OCI-M1 (cell line): ENCODE data around the gene ARMC9.
"Not testable (repeated sequence)": the region's sequence is repeated elsewhere in the genome, so short reads cannot be mapped to it uniquely, and the experiment has no call there.

Experiments
- DNase-seq: peaks from one replicate; lab custom pipeline; 2025; lab: John Stamatoyannopoulos, UW

Gene ARMC9

GRCh38 chr2:231362555-231363184 is 164.2 kb downstream of the ARMC9 start:
- no peak for DNase-seq

GRCh38 chr2:231364061-231364460 is 165.6 kb downstream of the ARMC9 start:
- no peak for DNase-seq

- no peak for DNase-seq
Observed at GRCh38 chr2:231364961-231365810, 166.8 kb downstream of the ARMC9 start.

GRCh38 chr2:231367178-231367577 is 168.7 kb downstream of the ARMC9 start:
- DNase-seq: no peak

DNA sequence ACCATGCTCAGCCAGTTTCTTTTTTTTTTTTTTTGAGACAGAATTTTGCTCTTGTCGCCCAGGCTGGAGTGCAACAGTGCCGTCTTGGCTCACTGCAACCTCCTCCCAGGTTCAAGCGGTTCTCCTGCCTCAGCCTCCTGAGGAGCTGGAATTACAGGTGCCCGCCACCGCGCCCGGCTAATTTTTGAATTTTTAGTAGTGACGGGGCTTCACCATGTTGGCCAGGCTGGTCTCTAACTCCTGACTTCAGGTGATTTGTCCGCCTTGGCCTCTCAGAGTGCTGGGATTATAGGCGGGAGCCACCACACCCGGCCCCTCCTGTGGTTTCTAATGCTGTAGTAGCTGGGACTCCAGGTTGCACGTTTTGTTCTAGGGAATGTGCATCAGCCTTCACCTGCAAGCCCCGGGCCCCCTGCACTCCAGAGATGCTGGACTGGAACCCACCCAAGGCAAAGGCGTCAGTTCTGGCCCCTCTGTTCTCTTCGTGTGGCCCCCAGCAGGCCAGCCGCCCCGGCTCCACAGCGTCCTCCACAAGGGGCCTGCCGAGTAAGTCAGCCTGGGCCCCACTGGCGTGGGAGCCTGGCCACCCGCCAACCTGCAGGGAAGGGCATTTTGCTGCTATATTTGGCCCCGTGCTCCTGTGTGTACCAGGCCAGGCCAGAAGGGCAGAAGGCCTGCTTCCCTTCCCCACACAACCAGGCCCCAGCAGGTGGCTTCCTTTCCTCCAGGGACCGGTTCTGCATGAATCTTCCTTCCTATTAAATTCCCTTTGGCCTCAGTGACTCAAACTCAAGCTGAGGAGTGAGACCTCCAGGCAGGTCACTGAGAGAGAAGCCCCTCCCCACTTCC is 171.4 kb downstream of the ARMC9 start:
- no peak for DNase-seq

DNA sequence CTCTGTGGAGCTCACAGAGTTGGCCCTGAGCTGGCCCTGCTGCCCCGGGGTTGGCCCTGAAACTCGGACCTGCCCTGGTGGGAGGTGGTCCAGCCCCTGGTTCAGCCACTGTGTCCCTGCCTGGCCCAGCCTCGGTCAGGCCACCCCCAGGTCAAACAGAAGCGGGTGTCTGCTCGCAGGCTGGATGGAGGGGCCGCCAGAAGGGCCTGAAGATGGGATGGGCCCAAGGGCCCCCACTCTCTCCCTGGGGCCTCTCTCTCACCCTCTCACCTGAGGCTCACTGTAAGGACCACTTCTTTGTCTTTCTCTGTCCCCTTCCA is 172.0 kb downstream of the ARMC9 start:
- no peak for DNase-seq

DNA sequence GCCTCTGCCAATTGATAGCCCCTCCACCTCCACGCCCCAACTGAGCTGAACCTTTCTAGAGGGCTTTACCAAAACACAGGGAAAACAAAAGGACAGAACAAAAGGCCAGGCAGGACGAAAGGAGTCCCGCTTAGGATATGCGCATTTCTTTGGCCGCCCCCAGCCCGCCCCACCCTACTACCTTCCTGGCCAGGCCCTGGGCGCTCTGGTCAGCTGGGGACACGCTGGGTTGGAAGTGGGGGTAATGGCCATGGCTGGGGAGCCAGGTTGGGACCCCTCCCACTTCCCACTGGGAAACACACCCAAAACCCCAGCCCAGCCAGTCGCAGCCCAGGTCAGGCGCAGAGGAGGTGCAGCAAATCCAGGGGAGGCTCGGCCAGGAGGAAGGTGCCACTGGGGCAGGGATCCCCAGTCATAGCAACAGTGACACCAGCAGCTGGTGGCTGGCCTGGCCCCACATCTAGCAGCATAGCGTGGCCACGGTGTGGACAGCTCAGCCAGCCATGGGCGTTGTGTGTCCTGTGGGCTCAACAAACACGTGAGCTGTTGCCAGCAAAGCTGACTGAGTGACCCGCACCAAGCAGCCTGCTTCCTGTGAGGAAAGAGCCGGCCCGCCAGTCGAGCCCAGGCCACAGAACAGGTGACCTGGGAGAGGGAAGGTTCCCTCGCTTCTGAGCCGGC is 172.5 kb downstream of the ARMC9 start:
- DNase-seq: no peak

DNA sequence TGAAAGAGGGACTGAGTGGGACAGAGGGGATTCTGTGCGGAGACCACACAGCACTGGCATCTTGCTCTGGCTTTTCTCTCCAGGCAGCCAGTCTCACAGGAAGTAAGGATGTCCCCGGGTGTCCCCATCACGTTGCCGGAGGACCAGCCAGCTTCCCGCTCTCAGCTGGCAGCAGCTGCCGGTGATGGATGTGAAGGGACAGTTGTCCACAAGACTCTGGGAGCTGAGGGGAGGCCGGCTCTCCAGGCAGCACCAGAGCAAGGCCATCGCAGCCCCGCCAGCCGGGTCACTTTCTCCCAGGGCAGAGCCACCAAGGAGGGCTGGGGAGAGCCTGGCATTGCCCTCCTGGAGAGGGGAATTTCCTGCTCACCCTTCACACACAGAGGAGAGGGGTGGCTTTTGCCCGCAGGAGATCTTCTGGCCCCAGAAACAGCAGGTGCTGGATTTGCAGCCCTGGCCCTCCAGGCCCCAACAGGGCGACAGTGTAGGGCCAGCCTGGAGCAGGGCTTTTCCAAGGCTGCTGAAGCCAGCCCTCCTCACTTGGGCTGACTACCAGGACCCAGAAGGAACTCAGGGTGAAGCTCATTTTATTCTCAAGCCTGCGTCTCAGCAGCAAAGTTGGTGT is 173.1 kb downstream of the ARMC9 start:
- no peak for DNase-seq

GRCh38 chr2:231372326-231372725 is 173.9 kb downstream of the ARMC9 start:
- no peak for DNase-seq

DNA sequence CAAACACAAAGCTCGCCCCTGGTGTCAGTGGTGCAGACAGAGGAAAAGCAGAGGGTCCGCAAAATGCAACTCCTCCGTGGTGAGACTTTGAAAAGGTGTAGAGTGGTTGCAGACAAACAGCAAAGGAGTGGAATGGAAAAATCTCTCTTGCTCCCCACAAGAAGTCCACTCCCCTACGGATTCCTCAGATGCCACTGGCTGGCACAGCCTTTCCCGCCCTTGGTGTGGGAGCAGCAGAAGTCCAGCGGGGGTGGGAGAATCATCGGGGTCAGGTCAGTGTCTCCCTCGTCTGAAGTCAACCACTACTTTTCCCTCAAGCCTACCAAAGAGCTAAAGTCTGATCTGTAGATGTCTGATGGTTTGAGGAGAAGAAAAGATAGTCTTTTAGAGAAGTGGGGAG is 174.8 kb downstream of the ARMC9 start:
- no peak for DNase-seq

- DNase-seq: no peak
Observed at GRCh38 chr2:231373786-231374349, 175.4 kb downstream of the ARMC9 start.

- no peak for DNase-seq
Observed at GRCh38 chr2:231374771-231375170, 176.3 kb downstream of the ARMC9 start.

- not testable (repeated sequence) for DNase-seq
Observed at GRCh38 chr2:231375994-231376615, 177.7 kb downstream of the ARMC9 start.

- DNase-seq: no peak
Observed at GRCh38 chr2:231376857-231377256, 178.4 kb downstream of the ARMC9 start.

DNA sequence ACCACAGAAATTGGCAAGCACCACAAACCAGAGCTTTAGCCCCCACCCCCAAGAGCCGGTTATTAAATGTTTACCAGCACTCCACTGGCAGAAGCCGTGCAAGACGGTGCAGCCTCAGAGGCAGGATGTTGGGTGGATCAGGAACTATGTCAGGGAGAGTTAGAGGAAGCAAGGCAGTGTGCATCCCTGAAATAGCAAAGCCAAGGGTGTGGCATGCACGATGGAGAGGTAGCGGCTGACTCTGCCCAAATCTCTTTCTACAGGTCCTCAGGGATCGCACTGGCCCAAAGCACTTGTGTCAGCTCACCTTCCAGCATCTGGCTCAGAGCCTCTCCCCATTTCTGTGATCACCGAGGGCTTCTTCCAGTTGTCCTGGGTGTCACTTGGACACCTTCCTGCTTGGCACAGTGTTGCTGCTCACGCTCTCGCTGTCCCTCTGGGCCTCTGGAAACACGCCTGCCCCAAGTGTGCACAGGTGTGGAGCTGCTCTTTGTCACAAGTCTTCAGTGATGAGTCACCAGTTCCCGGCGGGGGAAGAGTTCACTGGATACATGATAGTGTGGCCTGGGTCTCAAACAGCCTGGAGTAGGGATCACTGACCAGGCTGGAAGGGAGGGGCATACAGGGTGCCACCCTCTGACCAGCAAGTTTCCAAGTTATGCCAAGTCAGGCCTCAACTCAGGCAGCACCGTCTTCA is 179.7 kb downstream of the ARMC9 start:
- DNase-seq: no peak

- no peak for DNase-seq
Observed at GRCh38 chr2:231379266-231380215, 181.1 kb downstream of the ARMC9 start.

DNA sequence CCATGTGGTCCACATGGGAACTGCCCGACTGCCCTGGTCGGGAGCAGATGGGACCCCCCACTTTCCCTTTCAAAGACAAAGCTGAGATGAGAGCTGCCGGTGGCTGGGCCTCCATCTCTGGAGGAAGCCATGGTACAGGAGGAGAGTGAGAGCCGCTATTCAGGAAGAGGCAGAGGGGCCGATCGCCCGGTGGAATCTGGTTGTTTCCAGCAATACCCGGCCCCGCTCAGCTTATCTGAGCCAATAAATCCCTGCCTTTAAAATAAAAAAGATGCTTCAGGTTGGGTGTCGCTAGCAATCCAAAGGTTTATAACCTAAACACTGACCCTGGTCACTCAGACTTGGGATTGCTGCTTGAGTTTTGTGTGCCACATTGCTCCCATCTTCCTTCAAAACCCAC is 181.9 kb downstream of the ARMC9 start:
- no peak for DNase-seq

- no peak for DNase-seq
Observed at GRCh38 chr2:231380991-231381847, 182.8 kb downstream of the ARMC9 start.
